ENCODE data around the gene CHD6. TPM values are rescaled to one million over a fixed set of nuclear protein-coding genes. Genes with fewer than 3 reads are reported as not detected.

The CHD6 gene
- total RNA-seq = 10 to 100 TPM; 21.5 to 97.6 (median 53.7) TPM

- H3K4me3 ChIP-seq = peak within 1 kb of the TSS; percentile 63 to 65
- TF ChIP-seq POLR2A (IDR thresholded peaks at IDR 0.05) (peak; percentile 40 to 41), CTCF (IDR thresholded peaks at IDR 0.05) (peak in 1 of 4 experiments; percentile 12)
- H3K9me3 ChIP-seq = no peaks in the 10 kb centered on the region
- DNase-seq = peak; percentile 100
- intact Hi-C loops (cut with DNase I; ENCODE audit: low total_unique reads) = no loop called here
- H3K27ac ChIP-seq = peak within 1 kb of the TSS; percentile 89 to 93
- H3K36me3 ChIP-seq = no peaks in the 10 kb centered on the region
- H3K27me3 ChIP-seq = no peaks in the 10 kb centered on the region
- H3K4me1 ChIP-seq = peaks cover 3 to 8% of the 10 kb centered on the region in 2 donors
Measured at GRCh38 chr20:41617902-41618806, at the start of gene CHD6. TSS of gene CHD6 (minus strand) at chr20:41618377. CDS start at chr20:41551337, 67,040 bp downstream.

GRCh38 chr20:41664584-41664983, 46.4 kb upstream of the CHD6 start:
- Histone ChIP-seq H3K27ac (no peak overlapping the region), H3K27me3 (no peaks in the 10 kb centered on the region), H3K4me3 (no peak overlapping the region), H3K36me3 (no peaks in the 10 kb centered on the region), H3K9me3 (no peaks in the 10 kb centered on the region), H3K4me1 (no peaks in the 10 kb centered on the region)
- DNase-seq = no peak
- intact Hi-C loops (cut with DNase I; ENCODE audit: low total_unique reads) = no loop called here
- TF ChIP-seq CTCF (IDR thresholded peaks at IDR 0.05) (no peak), POLR2A (IDR thresholded peaks at IDR 0.05) (no peak)

- Histone ChIP-seq H3K27me3 (no peaks in the 10 kb centered on the region), H3K27ac (no peak overlapping the region), H3K9me3 (no peaks in the 10 kb centered on the region), H3K36me3 (no peaks in the 10 kb centered on the region), H3K4me3 (no peak overlapping the region), H3K4me1 (no peaks in the 10 kb centered on the region)
- intact Hi-C loops (cut with DNase I; ENCODE audit: low total_unique reads) = no loop called here
- TF ChIP-seq CTCF (IDR thresholded peaks at IDR 0.05) (no peak), POLR2A (IDR thresholded peaks at IDR 0.05) (no peak)
- DNase-seq = no peak
Measured at GRCh38 chr20:41657655-41658054, 39.5 kb upstream of the CHD6 start.

- intact Hi-C loops (cut with DNase I; ENCODE audit: low total_unique reads) = no loop called here
- DNase-seq = no peak
- no peak overlapping the region for H3K27ac ChIP-seq
- no peak for TF ChIP-seq CTCF (IDR thresholded peaks at IDR 0.05)
- no peak for TF ChIP-seq POLR2A (IDR thresholded peaks at IDR 0.05)
- H3K36me3 ChIP-seq = no peaks in the 10 kb centered on the region
- no peak overlapping the region for H3K4me3 ChIP-seq
- H3K4me1 ChIP-seq = no peaks in the 10 kb centered on the region
- no peaks in the 10 kb centered on the region for H3K27me3 ChIP-seq
- no peaks in the 10 kb centered on the region for H3K9me3 ChIP-seq
Measured at GRCh38 chr20:41655962-41656618, 37.9 kb upstream of the CHD6 start.

GRCh38 chr20:41654884-41655283, 36.7 kb upstream of the CHD6 start:
- Histone ChIP-seq H3K4me1 (no peaks in the 10 kb centered on the region), H3K27ac (no peak overlapping the region), H3K36me3 (no peaks in the 10 kb centered on the region), H3K27me3 (no peaks in the 10 kb centered on the region), H3K9me3 (no peaks in the 10 kb centered on the region), H3K4me3 (no peak overlapping the region)
- intact Hi-C loops (cut with DNase I; ENCODE audit: low total_unique reads) = no loop called here
- TF ChIP-seq CTCF (IDR thresholded peaks at IDR 0.05) (no peak), POLR2A (IDR thresholded peaks at IDR 0.05) (no peak)
- DNase-seq = no peak

Measured in uterus (tissue), 4 donors.